ENCODE results near the gene DEPDC7.

DEPDC7 gene

DNA sequence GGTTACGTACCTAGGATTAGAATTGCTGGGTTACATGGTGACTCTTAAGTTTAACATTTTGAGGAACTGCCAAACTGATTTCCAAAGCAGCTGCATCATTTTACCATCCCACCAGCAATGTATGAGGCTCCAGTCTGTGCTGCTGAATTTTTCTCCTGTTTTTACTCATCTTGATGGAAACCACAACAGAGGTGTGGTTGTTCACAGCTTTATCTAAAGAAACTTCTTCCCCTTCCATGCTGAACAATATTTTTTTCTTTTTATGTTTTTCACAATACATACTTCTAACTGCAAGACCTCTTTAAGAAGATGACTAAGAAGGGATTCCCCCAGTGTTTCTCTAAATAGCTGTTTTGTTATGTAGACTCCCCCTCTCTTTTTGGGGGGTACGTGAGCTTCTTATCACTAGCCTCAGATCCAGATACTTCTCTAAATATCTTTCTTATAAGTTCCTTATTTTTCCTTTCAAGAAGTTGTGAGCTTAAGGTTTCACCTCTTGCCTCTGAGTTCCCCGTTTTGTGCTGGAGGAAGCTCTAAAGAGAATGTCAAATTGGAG, 47.7 kb downstream of the DEPDC7 start:
- peak; percentile 76 for DNase-seq

DNA sequence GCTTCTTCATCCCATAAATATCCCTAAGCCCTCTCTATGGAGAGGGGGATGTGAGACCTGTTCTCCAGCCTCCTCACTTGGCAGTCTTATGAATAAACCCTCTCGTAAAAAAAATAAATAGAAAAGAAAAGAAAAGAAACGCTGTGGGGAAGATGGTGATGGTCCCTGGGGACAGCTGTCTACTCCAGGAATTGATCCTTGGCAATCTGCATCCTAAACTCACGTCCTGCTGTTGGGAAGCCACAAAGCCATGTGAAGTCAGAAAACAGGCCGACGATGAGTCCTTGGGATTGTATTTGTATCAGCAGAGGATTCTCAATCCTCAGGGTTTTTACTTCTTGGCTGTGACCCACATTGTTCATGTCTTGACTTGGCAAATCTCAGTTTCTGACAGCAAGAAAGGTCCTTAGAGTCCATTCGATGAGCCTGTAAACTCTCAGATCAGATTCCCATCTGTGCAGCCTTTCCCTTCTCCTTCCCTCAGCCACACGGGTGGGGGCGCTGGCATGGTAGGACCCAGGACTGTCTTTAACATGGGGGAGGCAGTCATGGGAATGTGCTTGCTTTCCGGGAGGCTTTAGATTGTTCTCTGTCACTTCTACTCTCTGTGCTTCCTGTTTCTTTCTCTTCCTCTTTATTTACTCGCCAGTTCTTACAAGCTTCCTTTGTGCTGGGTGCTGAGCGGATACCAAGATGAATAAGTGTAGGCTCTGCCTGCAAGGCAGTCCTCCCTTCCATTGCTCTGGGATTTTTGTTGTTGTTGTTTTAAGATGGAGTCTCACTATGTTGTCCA, 48.6 kb downstream of the DEPDC7 start:
- peak; percentile 19 for DNase-seq

GRCh38 chr11:33064866-33065265, 49.2 kb downstream of the DEPDC7 start:
- no peak for DNase-seq

- DNase-seq, result peak; percentile 59
These were observed 49.9 kb downstream of the DEPDC7 start for GRCh38 chr11:33065445-33066178.

DNA sequence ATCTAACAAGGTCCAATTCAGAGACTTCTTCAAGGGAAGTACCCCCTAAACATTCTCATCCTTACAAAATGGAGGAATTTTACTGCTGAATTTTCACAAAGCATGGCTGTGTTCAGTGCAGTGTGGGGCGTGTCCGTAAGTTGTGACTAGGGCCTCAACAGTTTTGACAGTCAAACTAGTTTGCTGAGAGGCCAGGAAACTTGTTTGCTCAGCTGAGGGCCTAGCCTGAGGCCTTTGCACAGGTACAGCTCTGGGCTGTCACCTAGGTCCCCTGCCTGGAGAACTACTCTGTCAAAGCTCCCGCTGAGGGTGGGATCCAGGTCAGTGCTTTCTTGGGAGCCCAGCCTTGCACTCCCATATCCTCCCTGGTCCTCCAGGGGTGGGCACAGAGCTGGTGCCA, 51.6 kb downstream of the DEPDC7 start:
- DNase-seq, result no peak

DNA sequence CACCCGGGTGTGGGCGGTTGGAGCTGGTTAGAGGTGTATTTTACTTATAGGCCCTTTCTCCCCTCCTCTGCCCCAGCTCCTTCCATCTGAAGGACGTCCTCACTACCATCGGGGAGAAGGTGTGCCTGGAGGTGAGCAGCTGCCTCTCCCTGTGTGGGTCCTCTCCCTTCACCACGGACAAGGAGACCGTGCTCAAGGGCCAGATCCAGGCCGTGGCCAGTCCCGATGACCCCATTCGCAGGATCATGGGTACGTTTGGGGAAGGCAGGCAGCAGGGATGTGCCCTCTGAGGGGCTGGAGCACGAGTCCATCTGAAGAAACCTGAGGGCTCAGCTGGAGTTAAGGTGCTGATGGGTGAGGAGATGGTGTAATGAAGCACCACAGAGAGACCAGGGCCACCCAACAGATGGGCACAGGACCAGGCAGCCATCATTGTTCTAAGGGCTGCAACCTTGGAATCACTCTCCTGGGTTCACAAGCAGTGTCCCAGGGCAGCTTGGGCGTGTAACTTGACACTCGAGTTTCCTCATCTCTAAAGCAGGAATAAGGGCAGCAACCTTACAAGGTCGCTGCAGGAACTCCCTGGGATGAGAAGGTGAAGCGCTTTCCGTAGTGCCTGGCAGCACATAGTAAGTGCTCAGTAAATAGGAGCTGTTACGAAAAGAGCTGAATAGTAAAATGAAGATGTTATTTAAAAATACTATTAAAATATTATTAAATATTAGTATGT, 53.1 kb downstream of the DEPDC7 start:
- DNase-seq, result no peak

DNA sequence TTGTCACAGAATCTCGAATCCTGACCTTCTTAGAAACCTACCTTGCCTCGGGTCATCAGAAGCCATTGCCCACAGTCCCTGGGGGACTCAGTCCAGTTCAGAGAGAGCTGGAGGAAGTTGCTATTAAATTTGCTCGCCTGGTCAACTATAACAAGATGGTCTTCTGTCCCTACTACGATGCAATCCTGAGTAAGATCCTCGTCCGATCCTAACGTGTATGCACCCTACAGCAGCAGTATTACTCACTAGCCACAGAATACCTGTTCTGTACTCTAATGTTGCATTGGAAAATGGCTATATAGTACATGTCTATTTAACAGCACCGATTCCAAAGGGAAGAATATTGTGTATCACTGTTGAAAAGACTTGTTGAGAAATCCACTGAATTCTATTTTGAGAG, 56.8 kb downstream of the DEPDC7 start:
- peak; percentile 39 for DNase-seq

All from fibroblast of upper back skin (primary cell).